HepG2 (cell line): ENCODE results near the gene APCDD1L.

Source experiments
- NR3C1 ChIP-seq: sonication (generic); formaldehyde crosslinking; IDR thresholded peaks from 2 replicates; pipeline ENCODE4 v1.4.0; 2020; ENCODE audit warnings: missing genetic modification reagents
- PAF1 ChIP-seq: IDR thresholded peaks from 2 replicates; pipeline ENCODE4 v1.6.1; 2016; ENCODE audit warnings: missing genetic modification reagents, missing compliant biosample characterization
- SRSF4 ChIP-seq: fragments of 200-400 bp; formaldehyde crosslinking; IDR thresholded peaks from one replicate; pipeline ENCODE4 v1.6.1; 2018; ENCODE audit warnings: mild to moderate bottlenecking, low read depth, low read length, moderate library complexity; ENCODE audit not compliant: poor library complexity, severe bottlenecking
- ZNF446 ChIP-seq: sonication (generic); formaldehyde crosslinking; IDR thresholded peaks from 2 replicates; pipeline ENCODE4 v1.5.0; 2020; ENCODE audit warnings: mild to moderate bottlenecking, missing genetic modification reagents

- TF ChIP-seq PAF1 (CRISPR knock-in tag) (no peak), SRSF4 (no peak), NR3C1 (no peak), ZNF446 (CRISPR knock-in tag) (no peak)
Measured at GRCh38 chr20:58553841-58554240, 38.6 kb upstream of the APCDD1L start.
